Liver (tissue), 9 donors: Measurements from ENCODE around the gene NUDT9. TPM values are rescaled to one million over a fixed set of nuclear protein-coding genes. Genes with fewer than 3 reads are reported as not detected.
"Not testable (repeated sequence)": the region's sequence is repeated elsewhere in the genome, so short reads cannot be mapped to it uniquely, and the experiment has no call there.

Experiments used
- DNase-seq: peaks from one replicate; pipeline ENCODE4 v3.0.0-alpha.2; 2017; ENCODE audit warnings: low spot score
- H3K27ac ChIP-seq, 2 donors: one replicate each; pipeline ENCODE4 v1.7.0; 2013; ENCODE audit warnings: inconsistent platforms in 2 of 2, low read length in 2 of 2, control low read depth in 1 of 2, low read depth in 1 of 2, mild to moderate bottlenecking in 1 of 2
- H3K27me3 ChIP-seq, 4 donors: one replicate each; pipeline versions ENCODE4 v1.6.1 to v1.7.0; 2013; ENCODE audit warnings: low read length in 3 of 4, inconsistent platforms in 1 of 4, mild to moderate bottlenecking in 1 of 4, moderate library complexity in 1 of 4; ENCODE audit not compliant: control insufficient read depth in 4 of 4, insufficient read depth in 4 of 4
- H3K36me3 ChIP-seq, 4 donors: one replicate each; pipeline versions ENCODE4 v1.6.1 to v1.7.0; 2013; ENCODE audit warnings: low read length in 3 of 4, mild to moderate bottlenecking in 3 of 4, low read depth in 1 of 4, moderate library complexity in 1 of 4; ENCODE audit not compliant: control insufficient read depth in 4 of 4, insufficient read depth in 3 of 4
- H3K4me1 ChIP-seq, 4 donors: one replicate each; pipeline versions ENCODE4 v1.6.1 to v1.7.0; 2013; ENCODE audit warnings: low read length in 3 of 4, mild to moderate bottlenecking in 3 of 4, moderate library complexity in 1 of 4; ENCODE audit not compliant: control insufficient read depth in 4 of 4, insufficient read depth in 4 of 4
- H3K4me3 ChIP-seq, 3 donors: one replicate each; pipeline versions ENCODE4 v1.6.1 to v1.7.0; 2013; ENCODE audit warnings: low read length in 3 of 3, control low read depth in 1 of 3, low read depth in 1 of 3, mild to moderate bottlenecking in 1 of 3
- H3K9ac ChIP-seq, 2 donors: one replicate each; pipeline ENCODE4 v1.7.0; 2013; ENCODE audit warnings: low read length in 2 of 2, mild to moderate bottlenecking in 2 of 2, moderate library complexity in 2 of 2, control low read depth in 1 of 2, low read depth in 1 of 2
- H3K9me3 ChIP-seq, 4 donors: one replicate each; pipeline versions ENCODE4 v1.6.1 to v1.7.0; 2013; ENCODE audit warnings: low read length in 3 of 4; ENCODE audit not compliant: control insufficient read depth in 4 of 4
- CTCF ChIP-seq: fragments of 150-350 bp; IDR thresholded peaks from 2 replicates; pipeline ENCODE4 v1.5.1; 2017; ENCODE audit warnings: improper control_type of control experiment, low read depth, low read length; ENCODE audit not compliant: missing input control
- EGR1 ChIP-seq, 2 donors: IDR thresholded peaks; 2 replicates each; pipeline ENCODE4 v1.6.1; 2016 to 2018; ENCODE audit warnings: antibody characterized with exemption in 2 of 2, low read depth in 2 of 2
- FOXA1 ChIP-seq: IDR thresholded peaks from 2 replicates; pipeline ENCODE4 v1.6.1; 2016; ENCODE audit warnings: antibody characterized with exemption
- FOXA2 ChIP-seq: IDR thresholded peaks from 2 replicates; pipeline ENCODE4 v1.6.1; 2016; ENCODE audit warnings: antibody characterized with exemption
- HNF4A ChIP-seq, 2 donors: conservative IDR thresholded peaks; 2 replicates each; pipeline ENCODE4 v1.6.1; 2016; ENCODE audit warnings: antibody characterized with exemption in 2 of 2, mild to moderate bottlenecking in 2 of 2
- JUND ChIP-seq, 2 donors: IDR thresholded peaks; 2 replicates each; pipeline ENCODE4 v1.6.1; 2016; ENCODE audit warnings: antibody characterized with exemption in 2 of 2
- MAX ChIP-seq: IDR thresholded peaks from 2 replicates; pipeline ENCODE4 v1.6.1; 2016; ENCODE audit warnings: antibody characterized with exemption
- NR2F2 ChIP-seq: IDR thresholded peaks from 2 replicates; pipeline ENCODE4 v1.6.1; 2016; ENCODE audit warnings: antibody characterized with exemption
- RAD21 ChIP-seq, 2 donors: IDR thresholded peaks; 2 replicates each; pipeline ENCODE4 v1.6.1; 2016; ENCODE audit warnings: antibody characterized with exemption in 2 of 2, mild to moderate bottlenecking in 2 of 2
- RXRA ChIP-seq, 2 donors: IDR thresholded peaks; 2 replicates each; pipeline ENCODE4 v1.6.1; 2017 to 2018; ENCODE audit warnings: antibody characterized with exemption in 2 of 2, mild to moderate bottlenecking in 1 of 2
- SP1 ChIP-seq: IDR thresholded peaks from 2 replicates; pipeline ENCODE4 v1.6.1; 2018; ENCODE audit warnings: antibody characterized with exemption, mild to moderate bottlenecking
- TAF1 ChIP-seq: conservative IDR thresholded peaks from 2 replicates; pipeline ENCODE4 v1.6.1; 2016; ENCODE audit warnings: antibody characterized with exemption, mild to moderate bottlenecking
- WGBS: extraction: QIAGEN DNeasy Blood & Tissue Kit; methylation state at CpG from one replicate; pipeline ENCODE4 v1.1.7; 2013; 5-methylcytosine and 5-hydroxymethylcytosine counted together
- polyA plus RNA-seq, 2 donors: library from polyadenylated mRNA; stranded (reverse) in 1 of 2; unstranded in 1 of 2; fragments of 200-250 nt in 1 of 2; fragments of >200 nt in 1 of 2; fragmentation: Nextera tagmentation in 1 of 2; extraction: Ambion mirVana in 1 of 2; gene quantifications; one replicate each; pipeline versions ENCODE4 v1.2.1 to v1.2.3, GENCODE V29; 2013 to 2015
- total RNA-seq, 2 donors: library from RNA; depleted of rRNA; stranded (reverse); fragments of >200 nt; gene quantifications; one replicate each; pipeline ENCODE4 v1.2.3, GENCODE V29; 2014
- TF ChIP-seq, protein P1 (sequence below): IDR thresholded peaks from 2 replicates; pipeline ENCODE4 v1.6.1; 2016; ENCODE audit warnings: antibody characterized with exemption
- TF ChIP-seq, protein P2 (sequence below): IDR thresholded peaks from 2 replicates; pipeline ENCODE4 v1.6.1; 2016; ENCODE audit warnings: antibody characterized with exemption
- donor health status: healthy.
- donor health status: healthy.
- donor health status: healthy.
- donor health status: healthy.
- donor health status: healthy.

The NUDT9 gene
- total and polyA plus RNA-seq, 4 donors, result 9.2 to 37.3 (median 26.9) TPM

DNA sequence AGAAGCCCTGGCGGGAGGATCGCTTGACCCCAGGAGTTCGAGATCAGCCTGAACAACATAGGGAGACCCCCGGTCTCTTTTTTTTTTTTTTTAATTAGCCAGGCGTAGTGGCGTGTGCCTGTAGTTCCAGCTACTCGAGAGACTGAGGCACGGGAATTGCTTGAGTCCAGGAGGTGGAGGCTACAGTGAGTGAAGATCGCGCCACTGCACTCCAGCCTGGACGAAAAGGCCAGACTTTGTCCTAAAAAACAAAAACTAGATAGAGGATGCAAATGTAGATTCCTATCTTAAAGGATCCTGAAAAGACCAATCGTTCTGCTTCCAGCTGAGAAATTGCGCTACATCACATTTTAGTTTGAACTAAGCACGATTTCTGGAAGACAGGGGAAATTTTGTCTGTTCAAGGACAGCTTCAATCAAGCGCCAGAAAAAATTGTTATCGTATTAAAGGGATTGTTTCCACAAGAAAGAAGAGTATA is 30.8 kb upstream of the NUDT9 start:
- 8% methylated on average over 16 of the region's 16 CpGs for WGBS

GRCh38 chr4:87392183-87392582 is 30.2 kb upstream of the NUDT9 start:
- Histone ChIP-seq H3K4me1 (peaks cover 2 to 30% (median 16%) of the 10 kb centered on the region in 4 donors), H3K9ac (peak overlapping the region in 1 of 2 donors; percentile 84), H3K36me3 (no peaks in the 10 kb centered on the region), H3K9me3 (no peaks in the 10 kb centered on the region), H3K4me3 (no peak overlapping the region), H3K27me3 (no peaks in the 10 kb centered on the region), H3K27ac (no peak overlapping the region)
- 60% methylated on average over 3 of the region's 3 CpGs for WGBS
- no peak for TF ChIP-seq FOXA1
- no peak for DNase-seq

More for the DNA sequence above, 30.8 kb upstream of the NUDT9 start:
- H3K36me3 ChIP-seq, result no peaks in the 10 kb centered on the region
- no peak for DNase-seq
- H3K9ac ChIP-seq, result peak overlapping the region; percentile 84 to 99
- peak overlapping the region; percentile 64 to 96 (median 79) for H3K4me3 ChIP-seq
- H3K9me3 ChIP-seq, result no peaks in the 10 kb centered on the region
- TF ChIP-seq, protein P1, sequence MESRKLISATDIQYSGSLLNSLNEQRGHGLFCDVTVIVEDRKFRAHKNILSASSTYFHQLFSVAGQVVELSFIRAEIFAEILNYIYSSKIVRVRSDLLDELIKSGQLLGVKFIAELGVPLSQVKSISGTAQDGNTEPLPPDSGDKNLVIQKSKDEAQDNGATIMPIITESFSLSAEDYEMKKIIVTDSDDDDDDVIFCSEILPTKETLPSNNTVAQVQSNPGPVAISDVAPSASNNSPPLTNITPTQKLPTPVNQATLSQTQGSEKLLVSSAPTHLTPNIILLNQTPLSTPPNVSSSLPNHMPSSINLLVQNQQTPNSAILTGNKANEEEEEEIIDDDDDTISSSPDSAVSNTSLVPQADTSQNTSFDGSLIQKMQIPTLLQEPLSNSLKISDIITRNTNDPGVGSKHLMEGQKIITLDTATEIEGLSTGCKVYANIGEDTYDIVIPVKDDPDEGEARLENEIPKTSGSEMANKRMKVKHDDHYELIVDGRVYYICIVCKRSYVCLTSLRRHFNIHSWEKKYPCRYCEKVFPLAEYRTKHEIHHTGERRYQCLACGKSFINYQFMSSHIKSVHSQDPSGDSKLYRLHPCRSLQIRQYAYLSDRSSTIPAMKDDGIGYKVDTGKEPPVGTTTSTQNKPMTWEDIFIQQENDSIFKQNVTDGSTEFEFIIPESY, result no peak
- TF ChIP-seq TAF1, result no peak
- TF ChIP-seq MAX, result no peak
- no peak for TF ChIP-seq SP1
- TF ChIP-seq RAD21 (IDR thresholded peaks at IDR 0.05), result no peak
- TF ChIP-seq RXRA (IDR thresholded peaks at IDR 0.05), result no peak
- TF ChIP-seq EGR1 (IDR thresholded peaks at IDR 0.05; ENCODE audit: low read depth in 2 of 2), result no peak
- no peak for TF ChIP-seq NR2F2
- no peak for TF ChIP-seq JUND (IDR thresholded peaks at IDR 0.05)
- no peak for TF ChIP-seq HNF4A (conservative IDR thresholded peaks at IDR 0.05)
- TF ChIP-seq, protein P2, sequence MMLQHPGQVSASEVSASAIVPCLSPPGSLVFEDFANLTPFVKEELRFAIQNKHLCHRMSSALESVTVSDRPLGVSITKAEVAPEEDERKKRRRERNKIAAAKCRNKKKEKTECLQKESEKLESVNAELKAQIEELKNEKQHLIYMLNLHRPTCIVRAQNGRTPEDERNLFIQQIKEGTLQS, result no peak
- no peak for TF ChIP-seq FOXA1
- no peak for TF ChIP-seq FOXA2
- TF ChIP-seq CTCF, result no peak
- H3K27ac ChIP-seq, result peak overlapping the region; percentile 80 to 95
- peaks cover 3 to 36% (median 18%) of the 10 kb centered on the region in 4 donors for H3K4me1 ChIP-seq
- H3K27me3 ChIP-seq, result no peaks in the 10 kb centered on the region

GRCh38 chr4:87395073-87395472 is 27.3 kb upstream of the NUDT9 start:
- H3K36me3 ChIP-seq, H3K9ac ChIP-seq, H3K27ac ChIP-seq, H3K27me3 ChIP-seq, H3K9me3 ChIP-seq, DNase-seq, H3K4me3 ChIP-seq: not testable (repeated sequence)
- 96% methylated on average over 23 of the region's 23 CpGs for WGBS
- peaks cover 0 to 12% (median 4%) of the 10 kb centered on the region in 4 donors for H3K4me1 ChIP-seq

DNA sequence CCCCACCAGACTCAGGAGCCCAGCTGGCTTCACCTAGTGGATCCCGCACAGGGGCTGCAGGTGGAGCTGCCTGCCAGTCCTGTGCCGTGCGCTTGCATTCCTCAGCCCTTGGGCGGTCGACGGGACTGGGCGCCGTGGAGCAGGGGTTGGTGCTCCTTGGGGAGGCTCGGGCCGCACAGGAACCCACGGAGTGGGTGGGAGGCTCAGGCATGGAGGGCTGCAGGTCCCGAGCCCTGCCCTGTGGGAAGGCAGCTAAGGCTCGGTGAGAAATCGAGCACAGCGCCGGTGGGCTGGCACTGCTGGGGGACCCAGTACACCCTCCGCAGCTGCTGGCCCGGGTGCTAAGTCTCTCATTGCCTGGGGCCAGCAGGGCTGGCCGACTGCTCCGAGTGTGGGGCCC is 26.5 kb upstream of the NUDT9 start:
- peaks cover 0 to 12% (median 4%) of the 10 kb centered on the region in 4 donors for H3K4me1 ChIP-seq
- 96% methylated on average over 20 of the region's 20 CpGs for WGBS
- DNase-seq, H3K9ac ChIP-seq, H3K27me3 ChIP-seq, H3K4me3 ChIP-seq, H3K36me3 ChIP-seq, H3K9me3 ChIP-seq, H3K27ac ChIP-seq: not testable (repeated sequence)
